OCI-LY1 (cell line): ENCODE measurements around the gene SLC39A11.

ENCODE experiments used
- H2AFZ ChIP-seq: fragments of 200-600 bp; sonication (generic), shearing (Covaris generic); 2 replicates; pipeline ENCODE4 v1.6.0; 2014; ENCODE audit warnings: antibody characterized with exemption, mild to moderate bottlenecking, low read length
- H3F3A ChIP-seq: fragments of 200-600 bp; sonication (generic), shearing (Covaris generic); 2 replicates; pipeline ENCODE4 v1.6.0; 2014; ENCODE audit warnings: mild to moderate bottlenecking, antibody characterized with exemption, low read length, moderate library complexity; ENCODE audit not compliant: insufficient read depth
- H3K27ac ChIP-seq: fragments of 200-600 bp; sonication (generic); 2 replicates; pipeline ENCODE4 v1.5.1; 2014; ENCODE audit warnings: low read length, mixed run types, mild to moderate bottlenecking, low read depth; ENCODE audit not compliant: poor library complexity, severe bottlenecking
- H3K27me3 ChIP-seq: fragments of 200-600 bp; sonication (generic); 2 replicates; pipeline ENCODE4 v1.6.0; 2014; ENCODE audit warnings: antibody characterized with exemption, mild to moderate bottlenecking, low read length, moderate library complexity; ENCODE audit not compliant: insufficient read depth
- H3K36me3 ChIP-seq: fragments of 200-600 bp; sonication (generic); 2 replicates; pipeline ENCODE4 v1.6.1; 2014; ENCODE audit warnings: mild to moderate bottlenecking, antibody characterized with exemption, low read length, moderate library complexity, mixed read lengths; ENCODE audit not compliant: insufficient read depth
- H3K4me1 ChIP-seq: fragments of 200-600 bp; sonication (generic); 2 replicates; pipeline ENCODE4 v1.5.1; 2014; ENCODE audit warnings: mild to moderate bottlenecking, low read length, moderate library complexity; ENCODE audit not compliant: insufficient read depth, severe bottlenecking
- H3K4me2 ChIP-seq: fragments of 200-600 bp; sonication (generic), shearing (Covaris generic); 2 replicates; pipeline ENCODE4 v1.6.1; 2014; ENCODE audit warnings: low read length
- H3K4me3 ChIP-seq: fragments of 200-600 bp; sonication (generic); 2 replicates; pipeline ENCODE4 v1.5.1; 2014; ENCODE audit warnings: low read length, low read depth, mild to moderate bottlenecking, mixed read lengths; ENCODE audit not compliant: poor library complexity, severe bottlenecking
- H3K79me2 ChIP-seq: fragments of 200-600 bp; shearing (Covaris generic); 2 replicates; pipeline ENCODE4 v1.6.1; 2016; ENCODE audit warnings: mixed run types, low read length, mixed read lengths; ENCODE audit not compliant: insufficient read depth
- H3K9ac ChIP-seq: fragments of 200-600 bp; sonication (generic), shearing (Covaris generic); 2 replicates; pipeline ENCODE4 v1.6.1; 2014; ENCODE audit warnings: mild to moderate bottlenecking, low read length, mixed read lengths
- H3K9me2 ChIP-seq: fragments of 200-600 bp; sonication (generic), shearing (Covaris generic); 2 replicates; pipeline ENCODE4 v1.6.1; 2014; ENCODE audit warnings: low read depth, mild to moderate bottlenecking, low read length, mixed read lengths
- H3K9me3 ChIP-seq: fragments of 200-600 bp; shearing (Covaris generic); 2 replicates; pipeline ENCODE4 v1.6.1; 2014; ENCODE audit warnings: low read length, mixed read lengths
- H4K20me1 ChIP-seq: fragments of 200-600 bp; sonication (generic), shearing (Covaris generic); 2 replicates; pipeline ENCODE4 v1.6.0; 2016; ENCODE audit warnings: mild to moderate bottlenecking, low read length; ENCODE audit not compliant: insufficient read depth
- EZH2 ChIP-seq: fragments of 200-600 bp; sonication (generic), shearing (Covaris generic); IDR thresholded peaks from 2 replicates; pipeline ENCODE4 v1.8.0; 2017; ENCODE audit warnings: borderline replicate concordance, mixed run types, mild to moderate bottlenecking, antibody characterized with exemption, low read length, moderate library complexity, mixed read lengths
- TF ChIP-seq, protein P1 (sequence below): fragments of 200-600 bp; sonication (generic), shearing (Covaris generic); IDR thresholded peaks from 2 replicates; pipeline ENCODE4 v1.5.1; 2017; ENCODE audit warnings: mild to moderate bottlenecking, antibody characterized with exemption, low read length, moderate library complexity, mixed read lengths

SLC39A11 gene

DNA sequence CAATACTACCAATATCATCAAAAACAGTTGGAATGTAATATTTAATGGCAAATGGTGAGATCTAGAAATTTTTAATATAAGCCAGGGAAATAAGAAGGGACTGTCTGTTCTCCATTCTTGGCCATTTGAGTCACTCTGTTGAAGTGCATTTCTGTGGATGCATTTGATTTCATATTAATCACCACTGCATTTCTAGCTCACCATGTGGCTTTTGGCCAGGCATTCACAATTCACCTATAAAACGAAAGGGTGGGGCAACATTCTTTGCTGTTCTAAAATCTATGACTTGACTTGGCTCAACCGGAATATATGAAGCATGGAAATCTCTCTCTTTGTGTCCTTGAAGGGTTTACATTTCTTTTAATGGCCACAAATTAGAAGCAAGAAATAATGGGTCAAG, 483.0 kb downstream of the SLC39A11 start:
- Histone ChIP-seq H3K4me3 (no peak overlapping the region), H3K79me2 (no peaks in the 10 kb centered on the region), H3K27ac (no peak overlapping the region), H3K9me2 (no peaks in the 10 kb centered on the region), H3K4me1 (no peaks in the 10 kb centered on the region), H3F3A (no peaks in the 10 kb centered on the region), H3K9me3 (peaks cover 7% of the 10 kb centered on the region; the same call in 1 of the 2 replicates), H3K4me2 (no peak overlapping the region), H2AFZ (no peak overlapping the region), H3K36me3 (no peaks in the 10 kb centered on the region), H4K20me1 (no peaks in the 10 kb centered on the region), H3K9ac (no peak overlapping the region), H3K27me3 (0 out of 2 replicates have a peak, but pooled peaks cover 7% of the 10 kb centered on the region)
- TF ChIP-seq, protein P1, sequence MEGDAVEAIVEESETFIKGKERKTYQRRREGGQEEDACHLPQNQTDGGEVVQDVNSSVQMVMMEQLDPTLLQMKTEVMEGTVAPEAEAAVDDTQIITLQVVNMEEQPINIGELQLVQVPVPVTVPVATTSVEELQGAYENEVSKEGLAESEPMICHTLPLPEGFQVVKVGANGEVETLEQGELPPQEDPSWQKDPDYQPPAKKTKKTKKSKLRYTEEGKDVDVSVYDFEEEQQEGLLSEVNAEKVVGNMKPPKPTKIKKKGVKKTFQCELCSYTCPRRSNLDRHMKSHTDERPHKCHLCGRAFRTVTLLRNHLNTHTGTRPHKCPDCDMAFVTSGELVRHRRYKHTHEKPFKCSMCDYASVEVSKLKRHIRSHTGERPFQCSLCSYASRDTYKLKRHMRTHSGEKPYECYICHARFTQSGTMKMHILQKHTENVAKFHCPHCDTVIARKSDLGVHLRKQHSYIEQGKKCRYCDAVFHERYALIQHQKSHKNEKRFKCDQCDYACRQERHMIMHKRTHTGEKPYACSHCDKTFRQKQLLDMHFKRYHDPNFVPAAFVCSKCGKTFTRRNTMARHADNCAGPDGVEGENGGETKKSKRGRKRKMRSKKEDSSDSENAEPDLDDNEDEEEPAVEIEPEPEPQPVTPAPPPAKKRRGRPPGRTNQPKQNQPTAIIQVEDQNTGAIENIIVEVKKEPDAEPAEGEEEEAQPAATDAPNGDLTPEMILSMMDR = no peak
- TF ChIP-seq EZH2 = no peak

- no peaks in the 10 kb centered on the region for H3K79me2 ChIP-seq
- no peaks in the 10 kb centered on the region for H3F3A ChIP-seq
- H3K27ac ChIP-seq = no peak overlapping the region
- no peak overlapping the region for H2AFZ ChIP-seq
- TF ChIP-seq EZH2 = no peak
- TF ChIP-seq, protein P1 = no peak
- H3K4me2 ChIP-seq = no peak overlapping the region
- peaks cover 7% of the 10 kb centered on the region; the same call in 1 of the 2 replicates for H3K9me3 ChIP-seq
- no peaks in the 10 kb centered on the region for H3K9me2 ChIP-seq
- H3K27me3 ChIP-seq = 0 out of 2 replicates have a peak, but pooled peaks cover 7% of the 10 kb centered on the region
- H3K4me1 ChIP-seq = no peaks in the 10 kb centered on the region
- H4K20me1 ChIP-seq = no peaks in the 10 kb centered on the region
- H3K36me3 ChIP-seq = no peaks in the 10 kb centered on the region
- no peak overlapping the region for H3K9ac ChIP-seq
- no peak overlapping the region for H3K4me3 ChIP-seq
These were observed 484.1 kb downstream of the SLC39A11 start for GRCh38 chr17:72608436-72608835.

- Histone ChIP-seq H3K27me3 (peaks cover 10% of the 10 kb centered on the region; the same call in 1 of the 2 replicates), H3K4me1 (no peaks in the 10 kb centered on the region), H2AFZ (no peak overlapping the region), H3K9me2 (no peaks in the 10 kb centered on the region), H3K4me3 (no peak overlapping the region), H3K27ac (no peak overlapping the region), H3K9me3 (peaks cover 7% of the 10 kb centered on the region; the same call in 1 of the 2 replicates), H3F3A (no peaks in the 10 kb centered on the region), H3K4me2 (no peak overlapping the region), H4K20me1 (no peaks in the 10 kb centered on the region), H3K9ac (no peak overlapping the region), H3K36me3 (no peaks in the 10 kb centered on the region), H3K79me2 (no peaks in the 10 kb centered on the region)
- no peak for TF ChIP-seq EZH2
- TF ChIP-seq, protein P1 = no peak
These were observed 485.8 kb downstream of the SLC39A11 start for GRCh38 chr17:72606656-72607055.
